Body of pancreas (tissue), 4 donors: ENCODE data around the gene CCDC102B. TPM values are rescaled to one million over a fixed set of nuclear protein-coding genes. Genes with fewer than 3 reads are reported as not detected.

ENCODE experiments used
- ATAC-seq: fragments of 150-250 bp; one replicate; pipeline ENCODE4 v1.9.1; 2016
- DNase-seq, 4 donors: peaks; one replicate each; pipeline ENCODE4 v3.0.0-alpha.2; 2019
- H3K27ac ChIP-seq, 4 donors: fragments of 200-600 bp; sonication (generic); 1 replicate in 3 of 4; 2 replicates in 1 of 4; pipeline versions ENCODE4 v1.5.1 to v1.6.1; 2016 to 2019; ENCODE audit warnings: mild to moderate bottlenecking in 1 of 4, mixed read lengths in 1 of 4, moderate library complexity in 1 of 4
- H3K27me3 ChIP-seq, 2 donors: fragments of 200-600 bp; sonication (generic); one replicate each; pipeline ENCODE4 v1.6.0; 2016; ENCODE audit warnings: mild to moderate bottlenecking in 1 of 2
- H3K36me3 ChIP-seq, 2 donors: fragments of 200-600 bp; sonication (generic); replicated peaks in 1 of 2; 2 replicates each; pipeline ENCODE4 v1.5.1; 2016; ENCODE audit warnings: low read depth in 2 of 2; ENCODE audit not compliant: insufficient read depth in 1 of 2
- H3K4me1 ChIP-seq: fragments of 200-600 bp; sonication (generic); one replicate; pipeline ENCODE4 v1.6.0; 2016
- H3K4me3 ChIP-seq, 2 donors: fragments of 200-600 bp; sonication (generic); 1 replicate in 1 of 2; 2 replicates in 1 of 2; pipeline ENCODE4 v1.5.1; 2016 to 2019
- H3K9me3 ChIP-seq, 3 donors: fragments of 200-600 bp; sonication (generic); 1 replicate in 2 of 3; 2 replicates in 1 of 3; pipeline ENCODE4 v1.5.1; 2016
- CTCF ChIP-seq, 7 experiments: fragments of 450-650 bp in 4 of 7; fragments of 200-600 bp in 3 of 7; sonication (generic) in 3 of 7; IDR thresholded peaks; one replicate each; pipeline ENCODE4 v1.5.1; 2016 to 2019; ENCODE audit warnings: antibody characterized with exemption in 7 of 7
- POLR2A ChIP-seq, 3 donors: fragments of 450-650 bp; IDR thresholded peaks; one replicate each; pipeline ENCODE4 v1.6.1; 2016; ENCODE audit warnings: antibody characterized with exemption in 3 of 3, mild to moderate bottlenecking in 2 of 3
- WGBS, 2 donors: methylation state at CpG; one replicate each; pipeline ENCODE4 v1.1.5; 2017; 5-methylcytosine and 5-hydroxymethylcytosine counted together
- intact Hi-C: fragments of 100-400 bp; cut with DNase I; formaldehyde crosslinking; loops from one replicate; pipeline ENCODE4 v1.15.1; 2023
- total RNA-seq, 2 donors: library from RNA; depleted of rRNA; stranded (reverse); fragments of >200 nt; gene quantifications; one replicate each; pipeline ENCODE4 v1.1.0, GENCODE V29; 2016

Gene CCDC102B
- total RNA-seq, 2 donors from 2014 or later = 4.9 to 6.3 TPM

- Histone ChIP-seq H3K36me3 (no peaks in the 10 kb centered on the region), H3K27ac (no peak overlapping the region), H3K9me3 (no peaks in the 10 kb centered on the region), H3K4me3 (no peak overlapping the region), H3K4me1 (no peaks in the 10 kb centered on the region), H3K27me3 (no peaks in the 10 kb centered on the region)
- WGBS, 2 donors = 62 to 87% methylated on average over 3 of the region's 3 CpGs
- ATAC-seq (no peak), DNase-seq (no peak)
- intact Hi-C loops = no loop called here
- TF ChIP-seq POLR2A (IDR thresholded peaks at IDR 0.05) = no peak
- no peak for TF ChIP-seq CTCF (IDR thresholded peaks at IDR 0.05)
Observed at GRCh38 chr18:68960355-68960754, 162.5 kb downstream of the CCDC102B start.

- TF ChIP-seq CTCF (IDR thresholded peaks at IDR 0.05) (no peak), POLR2A (IDR thresholded peaks at IDR 0.05) (no peak)
- Histone ChIP-seq H3K27ac (no peak overlapping the region), H3K4me1 (no peaks in the 10 kb centered on the region), H3K4me3 (no peak overlapping the region), H3K27me3 (no peaks in the 10 kb centered on the region), H3K9me3 (no peaks in the 10 kb centered on the region), H3K36me3 (no peaks in the 10 kb centered on the region)
- DNase-seq (no peak), ATAC-seq (no peak)
- intact Hi-C loops = no loop called here
- WGBS, 2 donors = 60 to 70% methylated on average over 3 of the region's 3 CpGs
Observed at GRCh38 chr18:68962623-68963022, 164.7 kb downstream of the CCDC102B start.

- H3K27me3 ChIP-seq = no peaks in the 10 kb centered on the region
- 49 to 56% methylated on average over 3 of the region's 3 CpGs for WGBS, 2 donors
- no peak for ATAC-seq
- no peaks in the 10 kb centered on the region for H3K36me3 ChIP-seq
- no peak overlapping the region for H3K27ac ChIP-seq
- no peaks in the 10 kb centered on the region for H3K9me3 ChIP-seq
- H3K4me1 ChIP-seq = no peaks in the 10 kb centered on the region
- intact Hi-C loops = no loop called here
- no peak for DNase-seq
- H3K4me3 ChIP-seq = no peak overlapping the region
- TF ChIP-seq POLR2A (IDR thresholded peaks at IDR 0.05) (no peak), CTCF (IDR thresholded peaks at IDR 0.05) (no peak)
Observed at GRCh38 chr18:68965817-68966216, 167.9 kb downstream of the CCDC102B start.

- Histone ChIP-seq H3K9me3 (no peaks in the 10 kb centered on the region), H3K4me1 (no peaks in the 10 kb centered on the region), H3K36me3 (no peaks in the 10 kb centered on the region), H3K27ac (no peak overlapping the region), H3K4me3 (no peak overlapping the region), H3K27me3 (no peaks in the 10 kb centered on the region)
- intact Hi-C loops = no loop called here
- DNase-seq (no peak), ATAC-seq (no peak)
- TF ChIP-seq POLR2A (IDR thresholded peaks at IDR 0.05) = no peak
- TF ChIP-seq CTCF (IDR thresholded peaks at IDR 0.05) = no peak
- WGBS, 2 donors = 70 to 78% methylated on average over 5 of the region's 5 CpGs
Observed at GRCh38 chr18:68969027-68969426, 171.1 kb downstream of the CCDC102B start.

GRCh38 chr18:68972176-68972575 is 174.3 kb downstream of the CCDC102B start:
- no peak overlapping the region for H3K27ac ChIP-seq
- intact Hi-C loops = no loop called here
- DNase-seq = no peak
- H3K4me1 ChIP-seq = no peaks in the 10 kb centered on the region
- H3K9me3 ChIP-seq = no peaks in the 10 kb centered on the region
- ATAC-seq = no peak
- no peaks in the 10 kb centered on the region for H3K36me3 ChIP-seq
- 49 to 64% methylated on average over 5 of the region's 5 CpGs for WGBS, 2 donors
- no peak overlapping the region for H3K4me3 ChIP-seq
- H3K27me3 ChIP-seq = no peaks in the 10 kb centered on the region
- TF ChIP-seq POLR2A (IDR thresholded peaks at IDR 0.05) = no peak
- no peak for TF ChIP-seq CTCF (IDR thresholded peaks at IDR 0.05)
